ENCODE measurements around the gene FUOM. TPM values are rescaled to one million over a fixed set of nuclear protein-coding genes. Genes with fewer than 3 reads are reported as not detected.

FUOM gene
- total and polyA plus RNA-seq, 7 experiments from 2014 or later, result 11.2 to 24.6 (median 20.5) TPM

DNA sequence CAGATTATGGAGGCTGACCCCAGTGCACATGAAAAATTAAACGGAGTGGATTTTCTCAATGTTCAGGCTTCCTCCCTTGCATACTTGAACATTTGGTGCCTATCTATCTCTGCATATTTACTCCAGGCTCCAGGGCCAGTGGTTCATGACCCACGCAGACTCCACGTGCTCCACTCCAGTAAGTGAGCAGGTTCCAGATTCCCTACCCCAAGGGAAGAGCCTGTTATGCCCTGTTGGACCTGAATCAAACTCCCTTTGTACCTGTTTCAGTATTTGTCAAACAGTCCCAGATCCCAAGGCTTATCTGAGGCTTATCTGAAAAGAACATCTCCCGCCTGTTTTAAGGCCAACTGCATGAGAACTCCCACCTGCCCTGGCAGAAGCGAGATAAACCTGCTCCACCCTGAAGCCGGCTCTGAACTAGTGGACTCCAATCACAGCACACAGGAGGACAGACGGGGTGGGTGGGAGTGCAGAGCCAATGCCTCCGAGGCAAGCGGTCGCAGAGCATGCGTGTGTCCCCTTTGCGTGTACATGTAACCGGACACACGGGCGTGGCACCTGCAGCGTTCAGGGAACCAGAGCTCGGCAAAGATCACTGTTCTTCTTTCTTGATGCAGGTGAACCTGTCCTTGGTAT lies 2.3 kb upstream of the FUOM start:
- Mint-ChIP-seq H3K9me3 (no peaks in the 10 kb centered on the region), H3K36me3 (peaks cover 0 to 18% (median 10%) of the 10 kb centered on the region in 5 donors), H3K27ac (peak overlapping the region in 8 of 9 donors; percentile 12 to 84 (median 56)), H3K27me3 (no peaks in the 10 kb centered on the region), H3K4me1 (peaks cover 0 to 6% (median 4%) of the 10 kb centered on the region in 7 donors), H3K4me3 (peak overlapping the region in 1 of 10 donors; percentile 38)
- Histone ChIP-seq H3K9me3 (ENCODE audit: control insufficient read depth in 2 of 3, low read length in 3 of 3) (no peaks in the 10 kb centered on the region), H3K4me1 (ENCODE audit: control insufficient read depth in 2 of 2, insufficient read depth in 2 of 2, low read length in 2 of 2) (no peaks in the 10 kb centered on the region), H3K36me3 (ENCODE audit: control insufficient read depth in 2 of 3, insufficient read depth in 3 of 3, low read length in 3 of 3) (peaks cover 0 to 18% (median 0%) of the 10 kb centered on the region in 3 experiments), H3K27ac (ENCODE audit: low read depth, low read length) (no peak overlapping the region), H3K27me3 (ENCODE audit: control insufficient read depth in 2 of 2, insufficient read depth in 2 of 2, low read length in 2 of 2) (no peaks in the 10 kb centered on the region), H3K4me3 (ENCODE audit: low read length) (no peak overlapping the region)
- DNase-seq (no peak), ATAC-seq (no peak)
- intact Hi-C loops (cut with micrococcal nuclease), result loop anchor here (5.0 kb wide), 2 partner anchors 32 to 1053 kb away; partner anchors contain the start of genes MTG1 (in 1 of the 2) and STK32C (in 1 of the 2)
- CTCF ChIA-PET, result no interaction called here
- POLR2A ChIA-PET, result interaction anchor here (1.2 kb wide), 1 partner anchor 15 kb away, joined by 3 read pairs; no protein-coding TSS in a partner anchor

GRCh38 chr10:133359554-133359971 lies 1.7 kb upstream of the FUOM start:
- Histone ChIP-seq H3K27me3 (ENCODE audit: control insufficient read depth in 2 of 2, insufficient read depth in 2 of 2, low read length in 2 of 2) (no peaks in the 10 kb centered on the region), H3K4me1 (ENCODE audit: control insufficient read depth in 2 of 2, insufficient read depth in 2 of 2, low read length in 2 of 2) (no peaks in the 10 kb centered on the region), H3K9me3 (ENCODE audit: control insufficient read depth in 2 of 3, low read length in 3 of 3) (no peaks in the 10 kb centered on the region), H3K4me3 (ENCODE audit: low read length) (no peak overlapping the region), H3K36me3 (ENCODE audit: control insufficient read depth in 2 of 3, insufficient read depth in 3 of 3, low read length in 3 of 3) (peaks cover 0 to 13% (median 0%) of the 10 kb centered on the region in 3 experiments), H3K27ac (ENCODE audit: low read depth, low read length) (no peak overlapping the region)
- ATAC-seq, result no peak
- H3K9me3 Mint-ChIP-seq, result no peaks in the 10 kb centered on the region
- peaks cover 0 to 6% (median 4%) of the 10 kb centered on the region in 7 donors for H3K4me1 Mint-ChIP-seq
- intact Hi-C loops (cut with micrococcal nuclease), result loop anchor here (5.0 kb wide), 2 partner anchors 33 to 1052 kb away; partner anchors contain the start of genes MTG1 (in 1 of the 2) and STK32C (in 1 of the 2)
- CTCF ChIA-PET, result interaction anchor here (0.5 kb wide), 1 partner anchor 29 kb away, joined by 3 read pairs; no protein-coding TSS in a partner anchor
- H3K36me3 Mint-ChIP-seq, result peaks cover 0 to 15% (median 7%) of the 10 kb centered on the region in 5 donors
- H3K4me3 Mint-ChIP-seq, result no peak overlapping the region
- H3K27me3 Mint-ChIP-seq, result no peaks in the 10 kb centered on the region
- peak overlapping the region in 5 of 9 donors; percentile 17 to 72 (median 62) for H3K27ac Mint-ChIP-seq
- POLR2A ChIA-PET, result interaction anchor here (1.1 to 1.2 kb wide), 2 partner anchors 16 to 73 kb away, joined by 3 read pairs; no protein-coding TSS in a partner anchor
- DNase-seq, result peak in 5 of 9 donors; percentile 37 to 52 (median 47)

DNA sequence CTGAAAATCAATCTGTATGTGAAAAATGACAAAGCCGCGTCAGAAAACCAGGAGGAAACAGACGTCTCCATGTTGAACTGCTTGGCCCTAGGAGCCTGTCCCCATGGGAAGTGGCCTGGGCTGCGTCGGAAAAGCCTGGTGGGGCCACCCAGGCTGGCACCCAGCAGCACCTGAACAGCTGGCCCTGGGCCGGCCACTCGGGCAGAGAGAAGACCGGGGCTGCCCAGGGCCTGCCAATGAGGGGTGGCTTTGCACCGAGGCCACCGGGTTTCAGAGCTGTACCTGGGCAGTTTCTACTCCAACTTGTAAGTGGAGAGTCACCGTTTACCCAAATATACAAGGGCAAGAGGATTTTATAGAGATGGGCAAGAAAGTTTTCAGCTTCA lies 1.1 kb upstream of the FUOM start:
- H3K9me3 Mint-ChIP-seq, result no peaks in the 10 kb centered on the region
- Histone ChIP-seq H3K27ac (ENCODE audit: low read depth, low read length) (no peak overlapping the region), H3K27me3 (ENCODE audit: control insufficient read depth in 2 of 2, insufficient read depth in 2 of 2, low read length in 2 of 2) (no peaks in the 10 kb centered on the region), H3K4me3 (ENCODE audit: low read length) (no peak overlapping the region), H3K4me1 (ENCODE audit: control insufficient read depth in 2 of 2, insufficient read depth in 2 of 2, low read length in 2 of 2) (no peaks in the 10 kb centered on the region), H3K36me3 (ENCODE audit: control insufficient read depth in 2 of 3, insufficient read depth in 3 of 3, low read length in 3 of 3) (peaks cover 0 to 10% (median 0%) of the 10 kb centered on the region in 3 experiments), H3K9me3 (ENCODE audit: control insufficient read depth in 2 of 3, low read length in 3 of 3) (no peaks in the 10 kb centered on the region)
- H3K4me3 Mint-ChIP-seq, result peak overlapping the region in 1 of 10 donors; percentile 44
- no peaks in the 10 kb centered on the region for H3K27me3 Mint-ChIP-seq
- peaks cover 0 to 13% (median 7%) of the 10 kb centered on the region in 5 donors for H3K36me3 Mint-ChIP-seq
- ATAC-seq (no peak), DNase-seq (no peak)
- intact Hi-C loops (cut with micrococcal nuclease), result loop anchor here (1.0 to 5.0 kb wide), 7 partner anchors 14 to 1052 kb away; partner anchors contain the start of genes ECHS1 (in 2 of the 2), MTG1 (in 2 of the 2) and STK32C (in 1 of the 2)
- CTCF ChIA-PET, result no interaction called here
- peaks cover 0 to 6% (median 4%) of the 10 kb centered on the region in 7 donors for H3K4me1 Mint-ChIP-seq
- peak overlapping the region in 4 of 9 donors; percentile 19 to 72 (median 30) for H3K27ac Mint-ChIP-seq
- POLR2A ChIA-PET, result interaction anchor here (1.1 to 1.2 kb wide), 2 partner anchors 16 to 72 kb away, joined by 3 read pairs; no protein-coding TSS in a partner anchor

- no peak for ATAC-seq
- peak in 2 of 9 donors; percentile 13 to 28 for DNase-seq
- no peaks in the 10 kb centered on the region for H3K9me3 ChIP-seq (ENCODE audit: control insufficient read depth in 2 of 3, low read length in 3 of 3)
- Mint-ChIP-seq H3K36me3 (peaks cover 0 to 13% (median 7%) of the 10 kb centered on the region in 5 donors), H3K27ac (peak overlapping the region in 2 of 9 donors; percentile 19 to 72), H3K4me1 (peaks cover 0 to 6% (median 4%) of the 10 kb centered on the region in 7 donors), H3K27me3 (no peaks in the 10 kb centered on the region), H3K4me3 (peak overlapping the region in 2 of 10 donors; percentile 65 to 84), H3K9me3 (no peaks in the 10 kb centered on the region)
- H3K36me3 ChIP-seq (ENCODE audit: control insufficient read depth in 2 of 3, insufficient read depth in 3 of 3, low read length in 3 of 3), result peaks cover 0 to 10% (median 0%) of the 10 kb centered on the region in 3 experiments
- intact Hi-C loops (cut with micrococcal nuclease), result loop anchor here (1.0 to 5.0 kb wide), 7 partner anchors 15 to 1051 kb away; partner anchors contain the start of genes ECHS1 (in 2 of the 2), MTG1 (in 2 of the 2) and STK32C (in 1 of the 2)
- ChIA-PET POLR2A (interaction anchor here (1.0 to 1.2 kb wide), 3 partner anchors 17 to 72 kb away, joined by 3 to 4 read pairs (median 3); no protein-coding TSS in a partner anchor), CTCF (interaction anchor here (1.8 kb wide), 1 partner anchor 29 kb away, joined by 6 read pairs; no protein-coding TSS in a partner anchor)
- H3K4me3 ChIP-seq (ENCODE audit: low read length), result no peak overlapping the region
- H3K4me1 ChIP-seq (ENCODE audit: control insufficient read depth in 2 of 2, insufficient read depth in 2 of 2, low read length in 2 of 2), result no peaks in the 10 kb centered on the region
- no peaks in the 10 kb centered on the region for H3K27me3 ChIP-seq (ENCODE audit: control insufficient read depth in 2 of 2, insufficient read depth in 2 of 2, low read length in 2 of 2)
- no peak overlapping the region for H3K27ac ChIP-seq (ENCODE audit: low read depth, low read length)
These were observed 524 bp upstream of the FUOM start for GRCh38 chr10:133358162-133358924.

DNA sequence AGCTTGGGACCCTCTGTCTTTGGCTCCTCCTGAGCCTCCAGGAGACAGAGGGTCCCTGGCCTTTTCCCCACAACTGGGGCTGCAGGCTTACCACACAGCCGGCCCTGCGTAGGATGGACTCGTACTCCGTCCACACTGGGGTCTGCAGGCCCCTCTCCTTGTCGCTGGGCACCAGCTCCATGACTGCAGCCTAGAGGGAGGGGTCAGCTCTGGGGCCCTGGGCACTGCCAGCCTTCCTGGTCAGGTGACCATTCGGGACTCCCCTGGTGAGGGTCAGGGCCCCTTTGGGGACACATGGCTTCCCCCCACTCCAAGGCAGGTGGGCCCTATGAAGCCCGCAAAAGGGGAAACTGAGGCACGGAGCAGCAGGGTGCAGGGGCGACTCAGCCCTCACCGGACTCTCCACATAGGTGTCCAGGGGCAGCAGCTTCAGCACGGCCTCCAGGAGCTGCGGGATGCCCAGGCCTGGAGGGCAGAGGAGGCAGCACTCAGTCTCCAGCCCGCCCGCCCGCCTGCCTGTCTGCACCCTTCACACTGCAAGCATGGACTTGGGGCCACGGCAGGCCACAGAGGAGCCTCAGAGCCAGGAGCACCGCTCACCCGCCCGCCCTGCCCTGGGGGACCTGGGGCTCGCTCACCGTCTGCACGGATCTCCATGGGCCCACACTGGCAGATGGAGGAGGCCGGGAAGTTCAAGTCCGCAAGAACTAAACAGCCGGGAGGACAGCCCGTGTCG lies 1.1 kb downstream of the FUOM start:
- peaks cover 0 to 6% (median 4%) of the 10 kb centered on the region in 7 donors for H3K4me1 Mint-ChIP-seq
- H3K27ac ChIP-seq (ENCODE audit: low read depth, low read length), result peak overlapping the region; percentile 76
- peak overlapping the region; percentile 61 for H3K4me3 ChIP-seq (ENCODE audit: low read length)
- intact Hi-C loops (cut with micrococcal nuclease), result loop anchor here (1.0 to 5.0 kb wide), 4 partner anchors 19 to 1049 kb away; partner anchors contain the start of genes MTG1 (in 1 of the 2) and STK32C (in 1 of the 2)
- no peak for DNase-seq
- CTCF ChIA-PET, result interaction anchor here (0.7 to 1.8 kb wide), 2 partner anchors 24 to 27 kb away, joined by 3 to 6 read pairs; no protein-coding TSS in a partner anchor
- peak overlapping the region; percentile 62 to 85 (median 79) for H3K4me3 Mint-ChIP-seq
- ATAC-seq, result no peak
- POLR2A ChIA-PET, result interaction anchor here (0.7 to 2.7 kb wide), 5 partner anchors 10 to 93 kb away, joined by 3 to 16 read pairs (median 3); partner anchors contain the start of genes CALY and PRAP1
- H3K4me1 ChIP-seq (ENCODE audit: control insufficient read depth in 2 of 2, insufficient read depth in 2 of 2, low read length in 2 of 2), result no peaks in the 10 kb centered on the region
- no peaks in the 10 kb centered on the region for H3K27me3 Mint-ChIP-seq
- H3K9me3 ChIP-seq (ENCODE audit: control insufficient read depth in 2 of 3, low read length in 3 of 3), result no peaks in the 10 kb centered on the region
- no peaks in the 10 kb centered on the region for H3K9me3 Mint-ChIP-seq
- H3K36me3 Mint-ChIP-seq, result peaks cover 0 to 4% (median 0%) of the 10 kb centered on the region in 5 donors
- no peaks in the 10 kb centered on the region for H3K27me3 ChIP-seq (ENCODE audit: control insufficient read depth in 2 of 2, insufficient read depth in 2 of 2, low read length in 2 of 2)
- peak overlapping the region in 5 of 9 donors; percentile 43 to 70 (median 59) for H3K27ac Mint-ChIP-seq
- no peaks in the 10 kb centered on the region for H3K36me3 ChIP-seq (ENCODE audit: control insufficient read depth in 2 of 3, insufficient read depth in 3 of 3, low read length in 3 of 3)

Data from naive thymus-derived CD4-positive, alpha-beta T cell (primary cell).